ENCODE results near the gene PLS3. TPM values are rescaled to one million over a fixed set of nuclear protein-coding genes. Genes with fewer than 3 reads are reported as not detected.

Gene PLS3
- total and polyA plus RNA-seq, 9 of the 15 experiments (the other 6 are each of a cell fraction or from before 2014, with no cell fraction given), result 0.03 to 0.42 (median 0.03) TPM; not detected in 4

DNA sequence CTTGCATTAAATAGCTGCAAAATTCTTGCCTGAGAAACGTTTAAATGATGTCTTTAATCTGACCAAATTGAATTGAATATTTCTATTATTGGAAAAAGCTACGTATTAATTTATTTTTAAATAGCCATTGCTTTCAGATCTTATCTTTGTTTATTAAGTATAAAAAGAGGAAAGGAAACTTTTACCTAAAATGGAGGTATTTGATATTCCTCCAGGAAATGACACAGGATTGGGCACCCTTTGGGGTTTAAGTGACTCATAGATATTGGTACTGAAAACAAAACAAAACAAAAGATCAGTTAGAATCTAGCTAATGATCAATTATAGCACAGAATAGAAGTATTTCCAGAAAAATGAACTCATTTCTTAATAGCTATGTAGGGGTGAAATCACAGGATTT lies 34.1 kb downstream of the PLS3 start:
- POLR2A ChIA-PET, result no interaction called here
- DNase-seq (ENCODE audit: extremely low read depth in 1 of 4, low spot score in 3 of 4) (no peak), ATAC-seq (no peak), FAIRE-seq (no peak)
- CTCF ChIA-PET (ENCODE audit: low intra/inter-chr PET ratio), result no interaction called here
- Histone ChIP-seq H3K79me2 (ENCODE audit: control insufficient read depth, insufficient read depth, low read length) (no peaks in the 10 kb centered on the region), H3K27me3 (ENCODE audit: control insufficient read depth in 2 of 2, insufficient read depth in 2 of 2, low read length in 2 of 2) (peaks cover 0 to 4% of the 10 kb centered on the region in 2 experiments; a peak in 2 of 5 replicates), H3K27ac (ENCODE audit: extremely low read depth, low read depth, low read length) (no peak overlapping the region), H3K4me2 (ENCODE audit: insufficient read depth, low read length) (no peak overlapping the region), H3K36me3 (ENCODE audit: control insufficient read depth, insufficient read depth, low read length) (no peaks in the 10 kb centered on the region), H3K4me1 (replicated peaks in 1 of 2; ENCODE audit: control insufficient read depth in 2 of 2, insufficient read depth in 2 of 2, low read length in 2 of 2) (no peaks in the 10 kb centered on the region), H3K9me1 (ENCODE audit: control insufficient read depth, insufficient read depth, low read length) (no peaks in the 10 kb centered on the region), H3K9me3 (replicated peaks; ENCODE audit: control insufficient read depth, insufficient read depth, low read depth, low read length) (no peaks in the 10 kb centered on the region), H3K4me3 (no peak overlapping the region), H2AFZ (ENCODE audit: low read depth, low read length) (no peak overlapping the region), H4K20me1 (replicated peaks; ENCODE audit: control insufficient read depth, insufficient read depth, low read length) (no peaks in the 10 kb centered on the region), H3K9ac (ENCODE audit: insufficient read depth in 1 of 2, low read depth in 2 of 2, low read length in 2 of 2) (no peak overlapping the region)
- in situ Hi-C loops (cut with MboI) (no loop called here), intact Hi-C loops (cut with micrococcal nuclease) (no loop called here)
- 0% methylated on average over 1 of the region's 2 CpGs for WGBS (ENCODE audit: insufficient coverage, low coverage, missing lambda C conversion rate)
- no TSS peak for BruUV-seq (replicated peaks)
- TF ChIP-seq JUN (IDR thresholded peaks at IDR 0.05; ENCODE audit: borderline replicate concordance, low read depth, low read length), result no peak
- TF ChIP-seq JUN (CRISPR knock-in tag; IDR thresholded peaks at IDR 0.05; ENCODE audit: borderline replicate concordance), result no peak
- TF ChIP-seq ZNF717 (CRISPR knock-in tag; IDR thresholded peaks at IDR 0.05), result no peak
- TF ChIP-seq, protein P1, sequence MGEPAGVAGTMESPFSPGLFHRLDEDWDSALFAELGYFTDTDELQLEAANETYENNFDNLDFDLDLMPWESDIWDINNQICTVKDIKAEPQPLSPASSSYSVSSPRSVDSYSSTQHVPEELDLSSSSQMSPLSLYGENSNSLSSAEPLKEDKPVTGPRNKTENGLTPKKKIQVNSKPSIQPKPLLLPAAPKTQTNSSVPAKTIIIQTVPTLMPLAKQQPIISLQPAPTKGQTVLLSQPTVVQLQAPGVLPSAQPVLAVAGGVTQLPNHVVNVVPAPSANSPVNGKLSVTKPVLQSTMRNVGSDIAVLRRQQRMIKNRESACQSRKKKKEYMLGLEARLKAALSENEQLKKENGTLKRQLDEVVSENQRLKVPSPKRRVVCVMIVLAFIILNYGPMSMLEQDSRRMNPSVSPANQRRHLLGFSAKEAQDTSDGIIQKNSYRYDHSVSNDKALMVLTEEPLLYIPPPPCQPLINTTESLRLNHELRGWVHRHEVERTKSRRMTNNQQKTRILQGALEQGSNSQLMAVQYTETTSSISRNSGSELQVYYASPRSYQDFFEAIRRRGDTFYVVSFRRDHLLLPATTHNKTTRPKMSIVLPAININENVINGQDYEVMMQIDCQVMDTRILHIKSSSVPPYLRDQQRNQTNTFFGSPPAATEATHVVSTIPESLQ (CRISPR knock-in tag; IDR thresholded peaks at IDR 0.05), result no peak
- TF ChIP-seq, protein P2, sequence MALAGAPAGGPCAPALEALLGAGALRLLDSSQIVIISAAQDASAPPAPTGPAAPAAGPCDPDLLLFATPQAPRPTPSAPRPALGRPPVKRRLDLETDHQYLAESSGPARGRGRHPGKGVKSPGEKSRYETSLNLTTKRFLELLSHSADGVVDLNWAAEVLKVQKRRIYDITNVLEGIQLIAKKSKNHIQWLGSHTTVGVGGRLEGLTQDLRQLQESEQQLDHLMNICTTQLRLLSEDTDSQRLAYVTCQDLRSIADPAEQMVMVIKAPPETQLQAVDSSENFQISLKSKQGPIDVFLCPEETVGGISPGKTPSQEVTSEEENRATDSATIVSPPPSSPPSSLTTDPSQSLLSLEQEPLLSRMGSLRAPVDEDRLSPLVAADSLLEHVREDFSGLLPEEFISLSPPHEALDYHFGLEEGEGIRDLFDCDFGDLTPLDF (CRISPR knock-in tag; IDR thresholded peaks at IDR 0.05), result no peak
- no peak for TF ChIP-seq MTA3 (IDR thresholded peaks at IDR 0.05; ENCODE audit: borderline replicate concordance)
- TF ChIP-seq MCM5 (IDR thresholded peaks at IDR 0.05; ENCODE audit: low read depth), result no peak
